Gastroesophageal sphincter (tissue), 3 donors: Measurements from ENCODE around the gene UGGT1.

ENCODE experiments used
- POLR2A ChIP-seq, 2 donors: fragments of 450-650 bp; IDR thresholded peaks; one replicate each; pipeline ENCODE4 v1.6.1; 2017; ENCODE audit warnings: antibody characterized with exemption in 2 of 2, mild to moderate bottlenecking in 2 of 2, moderate library complexity in 1 of 2
- TF ChIP-seq, protein P1 (sequence below), 4 experiments: fragments of 200-600 bp in 2 of 4; fragments of 450-650 bp in 2 of 4; sonication (generic) in 1 of 4; IDR thresholded peaks; one replicate each; pipeline ENCODE4 v1.5.1; 2017 to 2019; ENCODE audit warnings: antibody characterized with exemption in 4 of 4, mild to moderate bottlenecking in 2 of 4, moderate library complexity in 2 of 4

DNA sequence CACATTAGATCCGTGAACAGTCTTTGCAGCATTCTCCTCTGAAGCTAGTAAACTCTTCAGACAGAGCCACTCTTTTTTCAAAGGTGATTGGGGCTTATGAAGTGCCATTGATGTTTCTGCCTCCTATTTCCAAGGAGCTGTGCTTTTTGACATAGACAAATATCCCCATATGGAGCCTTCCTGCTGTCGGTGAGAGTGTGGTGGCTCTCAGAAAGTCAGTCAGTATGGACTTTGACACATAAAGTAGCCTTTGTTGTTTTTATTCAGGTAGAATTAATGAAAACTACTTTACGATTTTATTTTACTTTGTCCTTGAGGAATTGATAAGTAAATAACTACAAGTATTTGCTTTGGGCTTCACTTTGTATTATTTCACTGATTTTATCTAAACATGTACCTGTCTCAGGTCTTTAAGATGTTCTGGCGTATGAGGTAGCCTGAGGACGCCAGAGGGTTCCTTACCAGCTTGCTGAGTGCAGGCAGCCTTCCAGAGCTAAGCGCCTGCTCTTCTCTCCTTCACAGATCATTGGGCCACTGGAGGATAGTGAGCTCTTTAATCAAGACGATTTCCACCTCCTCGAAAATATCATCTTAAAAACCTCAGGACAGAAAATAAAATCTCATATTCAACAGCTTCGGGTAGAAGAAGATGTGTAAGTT lies 69.7 kb downstream of the UGGT1 start:
- TF ChIP-seq POLR2A (IDR thresholded peaks at IDR 0.05): no peak
- TF ChIP-seq, protein P1, sequence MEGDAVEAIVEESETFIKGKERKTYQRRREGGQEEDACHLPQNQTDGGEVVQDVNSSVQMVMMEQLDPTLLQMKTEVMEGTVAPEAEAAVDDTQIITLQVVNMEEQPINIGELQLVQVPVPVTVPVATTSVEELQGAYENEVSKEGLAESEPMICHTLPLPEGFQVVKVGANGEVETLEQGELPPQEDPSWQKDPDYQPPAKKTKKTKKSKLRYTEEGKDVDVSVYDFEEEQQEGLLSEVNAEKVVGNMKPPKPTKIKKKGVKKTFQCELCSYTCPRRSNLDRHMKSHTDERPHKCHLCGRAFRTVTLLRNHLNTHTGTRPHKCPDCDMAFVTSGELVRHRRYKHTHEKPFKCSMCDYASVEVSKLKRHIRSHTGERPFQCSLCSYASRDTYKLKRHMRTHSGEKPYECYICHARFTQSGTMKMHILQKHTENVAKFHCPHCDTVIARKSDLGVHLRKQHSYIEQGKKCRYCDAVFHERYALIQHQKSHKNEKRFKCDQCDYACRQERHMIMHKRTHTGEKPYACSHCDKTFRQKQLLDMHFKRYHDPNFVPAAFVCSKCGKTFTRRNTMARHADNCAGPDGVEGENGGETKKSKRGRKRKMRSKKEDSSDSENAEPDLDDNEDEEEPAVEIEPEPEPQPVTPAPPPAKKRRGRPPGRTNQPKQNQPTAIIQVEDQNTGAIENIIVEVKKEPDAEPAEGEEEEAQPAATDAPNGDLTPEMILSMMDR (IDR thresholded peaks at IDR 0.05): no peak
